ENCODE measurements around the gene APOA4.

- TF ChIP-seq, protein P1, sequence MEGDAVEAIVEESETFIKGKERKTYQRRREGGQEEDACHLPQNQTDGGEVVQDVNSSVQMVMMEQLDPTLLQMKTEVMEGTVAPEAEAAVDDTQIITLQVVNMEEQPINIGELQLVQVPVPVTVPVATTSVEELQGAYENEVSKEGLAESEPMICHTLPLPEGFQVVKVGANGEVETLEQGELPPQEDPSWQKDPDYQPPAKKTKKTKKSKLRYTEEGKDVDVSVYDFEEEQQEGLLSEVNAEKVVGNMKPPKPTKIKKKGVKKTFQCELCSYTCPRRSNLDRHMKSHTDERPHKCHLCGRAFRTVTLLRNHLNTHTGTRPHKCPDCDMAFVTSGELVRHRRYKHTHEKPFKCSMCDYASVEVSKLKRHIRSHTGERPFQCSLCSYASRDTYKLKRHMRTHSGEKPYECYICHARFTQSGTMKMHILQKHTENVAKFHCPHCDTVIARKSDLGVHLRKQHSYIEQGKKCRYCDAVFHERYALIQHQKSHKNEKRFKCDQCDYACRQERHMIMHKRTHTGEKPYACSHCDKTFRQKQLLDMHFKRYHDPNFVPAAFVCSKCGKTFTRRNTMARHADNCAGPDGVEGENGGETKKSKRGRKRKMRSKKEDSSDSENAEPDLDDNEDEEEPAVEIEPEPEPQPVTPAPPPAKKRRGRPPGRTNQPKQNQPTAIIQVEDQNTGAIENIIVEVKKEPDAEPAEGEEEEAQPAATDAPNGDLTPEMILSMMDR (IDR thresholded peaks at IDR 0.05): no peak
- TF ChIP-seq POLR2A (IDR thresholded peaks at IDR 0.05): no peak
Observed at GRCh38 chr11:116835042-116835772, 12.1 kb upstream of the APOA4 start.

Measured in lower leg skin (tissue), 3 donors.